ENCODE data around the gene SHANK3.

GRCh38 chr22:50683086-50683993, 10.7 kb downstream of the SHANK3 start:
- TF ChIP-seq USF1 (IDR thresholded peaks at IDR 0.05), result no peak
- TF ChIP-seq EP300 (IDR thresholded peaks at IDR 0.05; ENCODE audit: borderline replicate concordance), result no peak
- TF ChIP-seq TCF12 (IDR thresholded peaks at IDR 0.05; ENCODE audit: low read depth), result no peak

Data from Ishikawa (cell line).